Measurements from ENCODE around the gene SFTPB. TPM values are rescaled to one million over a fixed set of nuclear protein-coding genes. Genes with fewer than 3 reads are reported as not detected.

SFTPB gene
- total RNA-seq (2022) (0.26 and 0.32 TPM in 2 replicates), Bru-seq, nascent RNA (percentile 12 among the genes with signal in this experiment), BruChase-seq, experiment 1, labeled RNA remaining after a 6-hour chase (percentile 11 among the genes with signal in this experiment), BruChase-seq, experiment 2, labeled RNA remaining after a 2-hour chase (percentile 15 among the genes with signal in this experiment)
- long read RNA-seq = 0 reads

DNA sequence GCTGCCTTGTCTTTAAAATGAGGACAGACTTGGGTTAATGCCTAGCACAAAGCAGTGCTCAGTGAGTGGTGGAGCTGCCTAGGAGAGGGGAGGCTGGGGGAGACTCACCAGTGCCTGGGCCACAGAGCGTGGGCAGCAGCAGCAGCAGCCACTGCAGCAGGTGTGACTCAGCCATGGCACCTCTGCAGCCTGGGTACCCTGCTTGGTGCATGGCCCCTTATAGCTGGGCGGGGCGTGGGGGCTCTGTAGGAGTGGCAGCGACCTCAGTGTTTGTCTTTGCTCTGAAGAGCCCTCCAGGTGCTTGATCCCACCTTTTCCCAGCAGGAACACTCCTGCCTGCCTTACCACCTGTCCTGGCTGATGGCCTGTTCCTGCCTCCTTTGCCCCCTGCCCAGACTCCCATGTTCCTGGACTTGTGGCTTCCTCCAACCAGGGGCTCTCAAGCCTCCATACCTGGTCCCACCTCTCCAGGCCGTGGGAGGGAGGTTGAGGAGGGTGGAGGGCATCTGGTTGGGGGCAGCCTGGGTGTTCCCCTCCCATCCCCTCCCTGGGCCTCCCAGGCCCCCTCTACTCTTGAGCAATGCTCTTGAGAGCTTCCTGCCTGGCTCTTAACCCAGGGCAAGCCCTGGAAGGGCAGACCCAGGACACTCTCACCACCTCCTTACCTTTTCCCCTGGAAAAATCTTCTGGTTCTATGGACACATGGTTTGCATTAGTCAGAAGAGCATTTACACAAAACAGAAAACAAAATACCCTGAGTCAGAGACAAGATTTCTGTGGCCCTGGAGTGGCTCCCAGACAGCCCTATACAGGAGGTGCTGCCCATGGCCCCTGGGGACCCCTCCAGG, at the start of gene SFTPB:
SFTPB (minus strand) TSS at position 191 of the 848 bp plus-strand sequence; CDS start at position 175, 16 bp downstream.
- POLR2A ChIA-PET = no interaction called here

GRCh38 chr2:85717308-85718008, 49.5 kb upstream of the SFTPB start:
- POLR2A ChIA-PET = interaction anchor here (0.6 kb wide), 1 partner anchor 81 kb away, joined by 3 read pairs; no protein-coding TSS in a partner anchor

More for the DNA sequence above, at the start of gene SFTPB:
- TF ChIP-seq CTCF (IDR thresholded peaks at IDR 0.05; ENCODE audit: unreplicated experiment) = no peak
- peak; percentile 36 for DNase-seq (ENCODE audit: unreplicated experiment)
- intact Hi-C loops (cut with micrococcal nuclease) = no loop called here
- Mint-ChIP-seq H3K9me3 (ENCODE audit: unreplicated experiment) (no peaks in the 10 kb centered on the region), H3K4me1 (ENCODE audit: insufficient read depth, unreplicated experiment) (peaks cover under 1% of the 10 kb centered on the region), H3K27ac (ENCODE audit: low read depth, unreplicated experiment) (no peak within 1 kb of the TSS), H3K27me3 (ENCODE audit: insufficient read depth, unreplicated experiment) (no peaks in the 10 kb centered on the region), H3K36me3 (ENCODE audit: insufficient read depth, unreplicated experiment) (no peaks in the 10 kb centered on the region), H3K4me3 (ENCODE audit: unreplicated experiment) (no peak within 1 kb of the TSS)
- BruUV-seq (replicated peaks) = no TSS peak
- CTCF ChIA-PET = interaction anchor here (0.9 to 2.1 kb wide), 3 partner anchors 11 to 31 kb away, joined by 5 to 7 read pairs (median 6); no protein-coding TSS in a partner anchor

DNA sequence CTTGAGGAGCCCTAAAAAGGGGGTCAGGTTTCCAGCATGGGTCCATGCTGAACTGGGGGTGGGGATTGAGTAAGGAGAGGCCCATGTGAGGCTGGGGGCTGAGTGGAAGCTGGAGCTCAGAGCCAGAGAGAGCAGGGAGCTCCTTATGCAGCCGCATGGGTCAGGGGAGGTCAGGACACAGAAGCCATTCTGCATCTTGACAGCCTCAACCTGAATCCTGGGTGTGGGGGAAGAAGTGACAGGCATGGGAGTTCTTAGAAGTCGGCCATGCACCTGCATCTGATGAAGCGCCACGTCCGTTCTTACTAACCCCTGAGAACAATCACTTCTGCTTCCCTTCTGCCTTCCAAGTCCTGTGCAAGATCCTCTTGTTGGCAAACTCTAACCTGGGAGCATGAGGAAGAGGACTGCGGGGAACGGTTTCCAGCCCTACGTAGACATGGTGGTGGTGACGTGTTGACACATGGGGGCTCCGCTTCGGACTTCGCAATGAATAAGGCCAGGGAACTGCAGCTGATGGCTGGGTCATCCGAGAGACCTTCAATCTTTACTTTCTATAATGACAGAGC, 48.4 kb upstream of the SFTPB start:
- peaks cover 12% of the 10 kb centered on the region for H3K9me3 Mint-ChIP-seq (ENCODE audit: unreplicated experiment)
- H3K36me3 Mint-ChIP-seq (ENCODE audit: insufficient read depth, unreplicated experiment) = no peaks in the 10 kb centered on the region
- intact Hi-C loops (cut with micrococcal nuclease) = no loop called here
- no peaks in the 10 kb centered on the region for H3K27me3 Mint-ChIP-seq (ENCODE audit: insufficient read depth, unreplicated experiment)
- peaks cover 16% of the 10 kb centered on the region for H3K4me1 Mint-ChIP-seq (ENCODE audit: insufficient read depth, unreplicated experiment)
- CTCF ChIA-PET = interaction anchor here (0.6 to 2.3 kb wide), 5 partner anchors 9 to 363 kb away, joined by 3 to 7 read pairs (median 3); no protein-coding TSS in a partner anchor
- H3K27ac Mint-ChIP-seq (ENCODE audit: low read depth, unreplicated experiment) = no peak overlapping the region
- DNase-seq (ENCODE audit: unreplicated experiment) = no peak
- BruUV-seq (replicated peaks) = no TSS peak
- no peak for TF ChIP-seq CTCF (IDR thresholded peaks at IDR 0.05; ENCODE audit: unreplicated experiment)
- POLR2A ChIA-PET = interaction anchor here (0.6 to 1.4 kb wide), 2 partner anchors 9 to 78 kb away, joined by 3 read pairs; no protein-coding TSS in a partner anchor
- no peak overlapping the region for H3K4me3 Mint-ChIP-seq (ENCODE audit: unreplicated experiment)

More at GRCh38 chr2:85717308-85718008, 49.5 kb upstream of the SFTPB start:
- DNase-seq (ENCODE audit: unreplicated experiment) = no peak
- BruUV-seq (replicated peaks) = no TSS peak
- no peak overlapping the region for H3K4me3 Mint-ChIP-seq (ENCODE audit: unreplicated experiment)
- CTCF ChIA-PET = interaction anchor here (0.7 to 4.6 kb wide), 7 partner anchors 10 to 96 kb away, joined by 3 to 34 read pairs (median 3); partner anchors contain the start of gene GNLY
- no peaks in the 10 kb centered on the region for H3K27me3 Mint-ChIP-seq (ENCODE audit: insufficient read depth, unreplicated experiment)
- peaks cover 12% of the 10 kb centered on the region for H3K9me3 Mint-ChIP-seq (ENCODE audit: unreplicated experiment)
- no peaks in the 10 kb centered on the region for H3K36me3 Mint-ChIP-seq (ENCODE audit: insufficient read depth, unreplicated experiment)
- TF ChIP-seq CTCF (IDR thresholded peaks at IDR 0.05; ENCODE audit: unreplicated experiment) = no peak
- H3K4me1 Mint-ChIP-seq (ENCODE audit: insufficient read depth, unreplicated experiment) = peaks cover 16% of the 10 kb centered on the region
- intact Hi-C loops (cut with micrococcal nuclease) = no loop called here
- no peak overlapping the region for H3K27ac Mint-ChIP-seq (ENCODE audit: low read depth, unreplicated experiment)
